ENCODE measurements around the gene BMERB1. TPM values are rescaled to one million over a fixed set of nuclear protein-coding genes. Genes with fewer than 3 reads are reported as not detected.

The BMERB1 gene
- total RNA-seq, 2 donors from 2014 or later, result 6.3 to 10.4 TPM

DNA sequence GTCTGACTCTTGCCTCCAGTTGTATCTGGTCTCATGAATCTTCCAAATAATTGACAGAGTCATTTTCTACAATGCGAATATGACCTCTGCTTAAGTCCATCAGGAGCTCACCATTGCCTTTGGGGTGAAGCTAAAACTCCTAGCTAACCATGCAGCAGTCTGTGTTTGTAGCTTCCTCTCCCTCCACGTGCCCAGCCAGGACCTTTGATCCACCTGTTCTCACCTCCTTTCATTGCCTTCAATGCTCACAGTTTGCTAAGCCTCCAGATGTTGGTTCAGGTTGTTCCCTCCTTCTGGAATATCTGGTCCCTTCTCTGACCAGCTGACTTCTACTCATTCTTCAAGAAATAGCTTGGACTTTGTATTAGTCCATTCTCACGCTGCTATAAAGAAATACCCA lies 23.0 kb downstream of the BMERB1 start:
- H3K4me3 Mint-ChIP-seq, result no peak overlapping the region
- H3K27ac ChIP-seq (ENCODE audit: low read depth, low read length), result no peak overlapping the region
- no peaks in the 10 kb centered on the region for H3K27me3 ChIP-seq (ENCODE audit: control insufficient read depth, insufficient read depth, low read length, poor library complexity, severe bottlenecking)
- TF ChIP-seq, protein P1, sequence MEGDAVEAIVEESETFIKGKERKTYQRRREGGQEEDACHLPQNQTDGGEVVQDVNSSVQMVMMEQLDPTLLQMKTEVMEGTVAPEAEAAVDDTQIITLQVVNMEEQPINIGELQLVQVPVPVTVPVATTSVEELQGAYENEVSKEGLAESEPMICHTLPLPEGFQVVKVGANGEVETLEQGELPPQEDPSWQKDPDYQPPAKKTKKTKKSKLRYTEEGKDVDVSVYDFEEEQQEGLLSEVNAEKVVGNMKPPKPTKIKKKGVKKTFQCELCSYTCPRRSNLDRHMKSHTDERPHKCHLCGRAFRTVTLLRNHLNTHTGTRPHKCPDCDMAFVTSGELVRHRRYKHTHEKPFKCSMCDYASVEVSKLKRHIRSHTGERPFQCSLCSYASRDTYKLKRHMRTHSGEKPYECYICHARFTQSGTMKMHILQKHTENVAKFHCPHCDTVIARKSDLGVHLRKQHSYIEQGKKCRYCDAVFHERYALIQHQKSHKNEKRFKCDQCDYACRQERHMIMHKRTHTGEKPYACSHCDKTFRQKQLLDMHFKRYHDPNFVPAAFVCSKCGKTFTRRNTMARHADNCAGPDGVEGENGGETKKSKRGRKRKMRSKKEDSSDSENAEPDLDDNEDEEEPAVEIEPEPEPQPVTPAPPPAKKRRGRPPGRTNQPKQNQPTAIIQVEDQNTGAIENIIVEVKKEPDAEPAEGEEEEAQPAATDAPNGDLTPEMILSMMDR (conservative IDR thresholded peaks at IDR 0.05), result no peak
- no peaks in the 10 kb centered on the region for H3K9me3 ChIP-seq (ENCODE audit: control insufficient read depth, low read length)
- no peaks in the 10 kb centered on the region for H3K36me3 Mint-ChIP-seq (ENCODE audit: low read depth)
- H3K27me3 Mint-ChIP-seq (ENCODE audit: insufficient read depth), result no peaks in the 10 kb centered on the region
- no peak for DNase-seq
- H3K36me3 ChIP-seq (ENCODE audit: control insufficient read depth, insufficient read depth, low read length), result no peaks in the 10 kb centered on the region
- no peak overlapping the region for H3K9ac ChIP-seq (ENCODE audit: extremely low read depth, low read length, poor library complexity, severe bottlenecking)
- H3K4me3 ChIP-seq (ENCODE audit: low read length), result no peak overlapping the region
- peaks cover 4% of the 10 kb centered on the region for H3K4me1 ChIP-seq (ENCODE audit: control insufficient read depth, insufficient read depth, low read length)
- 87 to 98% methylated on average over 3 of the region's 3 CpGs for WGBS, 2 experiments (ENCODE audit: insufficient coverage in 1 of 2, insufficient read length in 1 of 2)
- no peak overlapping the region for H3K27ac Mint-ChIP-seq
- peaks cover 7% of the 10 kb centered on the region for H3K4me1 Mint-ChIP-seq
- no peaks in the 10 kb centered on the region for H3K9me3 Mint-ChIP-seq

DNA sequence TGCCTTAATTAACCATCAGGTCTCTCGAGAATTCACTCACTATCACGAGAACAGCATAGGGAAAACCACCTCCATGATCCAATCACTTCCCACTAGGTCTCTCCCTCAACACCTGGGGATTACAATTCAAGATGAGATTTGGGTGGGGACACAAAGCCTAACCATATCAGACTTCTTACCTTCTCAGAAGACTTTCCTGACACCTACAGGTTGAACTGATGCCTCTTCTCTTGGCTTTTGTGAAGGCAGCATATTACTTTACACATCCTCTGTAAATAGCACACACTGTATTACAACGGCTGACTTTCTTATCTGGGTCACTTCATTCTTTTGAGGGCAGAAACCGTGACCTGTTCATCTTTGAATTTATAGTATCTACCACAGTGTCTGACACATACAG lies 23.6 kb downstream of the BMERB1 start:
- H3K4me3 Mint-ChIP-seq, result no peak overlapping the region

DNA sequence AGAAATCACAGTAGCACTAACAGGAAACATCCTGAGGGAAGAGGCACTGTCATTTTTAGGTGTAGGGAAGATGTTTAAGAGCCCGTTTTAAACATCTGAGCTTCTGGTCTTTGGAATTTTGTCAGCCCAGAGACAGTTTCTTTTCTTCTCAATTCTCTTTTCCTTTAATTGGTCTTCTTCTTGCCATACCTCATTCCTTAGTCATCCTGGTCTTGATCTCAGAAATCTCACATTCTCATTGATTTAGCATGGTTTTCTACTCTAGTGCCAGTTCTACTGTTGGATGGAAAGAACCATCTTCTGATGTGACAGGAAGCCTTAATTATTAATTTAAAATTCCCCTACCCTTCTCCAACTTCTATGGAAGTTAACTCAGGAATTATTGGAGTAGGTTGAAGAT lies 25.4 kb downstream of the BMERB1 start:
- 93 to 100% methylated on average over 1 of the region's 1 CpG for WGBS, 2 experiments (ENCODE audit: insufficient coverage in 1 of 2, insufficient read length in 1 of 2)
- Mint-ChIP-seq H3K27ac (no peak overlapping the region), H3K4me3 (no peak overlapping the region), H3K36me3 (ENCODE audit: low read depth) (no peaks in the 10 kb centered on the region), H3K27me3 (ENCODE audit: insufficient read depth) (no peaks in the 10 kb centered on the region), H3K4me1 (peaks cover 7% of the 10 kb centered on the region), H3K9me3 (no peaks in the 10 kb centered on the region)
- no peak overlapping the region for H3K27ac ChIP-seq (ENCODE audit: low read depth, low read length)
- no peaks in the 10 kb centered on the region for H3K36me3 ChIP-seq (ENCODE audit: control insufficient read depth, insufficient read depth, low read length)
- TF ChIP-seq, protein P1 (conservative IDR thresholded peaks at IDR 0.05), result no peak
- peaks cover 4% of the 10 kb centered on the region for H3K4me1 ChIP-seq (ENCODE audit: control insufficient read depth, insufficient read depth, low read length)
- no peak overlapping the region for H3K9ac ChIP-seq (ENCODE audit: extremely low read depth, low read length, poor library complexity, severe bottlenecking)
- H3K4me3 ChIP-seq (ENCODE audit: low read length), result no peak overlapping the region
- no peaks in the 10 kb centered on the region for H3K9me3 ChIP-seq (ENCODE audit: control insufficient read depth, low read length)
- DNase-seq, result no peak
- no peaks in the 10 kb centered on the region for H3K27me3 ChIP-seq (ENCODE audit: control insufficient read depth, insufficient read depth, low read length, poor library complexity, severe bottlenecking)

More for the DNA sequence above, 23.6 kb downstream of the BMERB1 start:
- no peaks in the 10 kb centered on the region for H3K9me3 Mint-ChIP-seq
- no peak overlapping the region for H3K4me3 ChIP-seq (ENCODE audit: low read length)
- peaks cover 7% of the 10 kb centered on the region for H3K4me1 Mint-ChIP-seq
- no peaks in the 10 kb centered on the region for H3K27me3 ChIP-seq (ENCODE audit: control insufficient read depth, insufficient read depth, low read length, poor library complexity, severe bottlenecking)
- no peaks in the 10 kb centered on the region for H3K36me3 ChIP-seq (ENCODE audit: control insufficient read depth, insufficient read depth, low read length)
- no peak for DNase-seq
- H3K27ac ChIP-seq (ENCODE audit: low read depth, low read length), result no peak overlapping the region
- TF ChIP-seq, protein P1 (conservative IDR thresholded peaks at IDR 0.05), result peak; percentile 40
- no peaks in the 10 kb centered on the region for H3K27me3 Mint-ChIP-seq (ENCODE audit: insufficient read depth)
- WGBS, 2 experiments (ENCODE audit: insufficient coverage in 1 of 2, insufficient read length in 1 of 2), result 50 to 66% methylated on average over 2 to 4 of the region's 4 CpGs
- H3K9me3 ChIP-seq (ENCODE audit: control insufficient read depth, low read length), result no peaks in the 10 kb centered on the region
- H3K36me3 Mint-ChIP-seq (ENCODE audit: low read depth), result no peaks in the 10 kb centered on the region
- no peak overlapping the region for H3K9ac ChIP-seq (ENCODE audit: extremely low read depth, low read length, poor library complexity, severe bottlenecking)
- H3K27ac Mint-ChIP-seq, result no peak overlapping the region
- H3K4me1 ChIP-seq (ENCODE audit: control insufficient read depth, insufficient read depth, low read length), result peaks cover 4% of the 10 kb centered on the region
